ENCODE data around the gene RTN4IP1.

RTN4IP1 gene

GRCh38 chr6:106540907-106541306 is 88.4 kb downstream of the RTN4IP1 start:
- no peak for DNase-seq

GRCh38 chr6:106540432-106540831 is 88.9 kb downstream of the RTN4IP1 start:
- no peak for DNase-seq

GRCh38 chr6:106539936-106540335 is 89.4 kb downstream of the RTN4IP1 start:
- DNase-seq = no peak

- DNase-seq = no peak
Measured at GRCh38 chr6:106538145-106538544, 91.2 kb downstream of the RTN4IP1 start.

- DNase-seq = no peak
Measured at GRCh38 chr6:106537662-106538061, 91.6 kb downstream of the RTN4IP1 start.

- DNase-seq = no peak
Measured at GRCh38 chr6:106536851-106537250, 92.4 kb downstream of the RTN4IP1 start.

GRCh38 chr6:106536357-106536756 is 92.9 kb downstream of the RTN4IP1 start:
- no peak for DNase-seq

- DNase-seq = no peak
Measured at GRCh38 chr6:106535012-106535411, 94.3 kb downstream of the RTN4IP1 start.

- DNase-seq = no peak
Measured at GRCh38 chr6:106534564-106534982, 94.7 kb downstream of the RTN4IP1 start.

GRCh38 chr6:106534004-106534403 is 95.3 kb downstream of the RTN4IP1 start:
- no peak for DNase-seq

- DNase-seq = no peak
Measured at GRCh38 chr6:106533054-106533453, 96.2 kb downstream of the RTN4IP1 start.

GRCh38 chr6:106530502-106530901 is 98.8 kb downstream of the RTN4IP1 start:
- DNase-seq = no peak

- DNase-seq = no peak
Measured at GRCh38 chr6:106530026-106530425, 99.3 kb downstream of the RTN4IP1 start.

- DNase-seq = no peak
Measured at GRCh38 chr6:106529438-106529837, 99.9 kb downstream of the RTN4IP1 start.

- no peak for DNase-seq
Measured at GRCh38 chr6:106528521-106528920, 100.8 kb downstream of the RTN4IP1 start.

- DNase-seq = no peak
Measured at GRCh38 chr6:106527979-106528378, 101.3 kb downstream of the RTN4IP1 start.

- DNase-seq = no peak
Measured at GRCh38 chr6:106527117-106527516, 102.2 kb downstream of the RTN4IP1 start.

GRCh38 chr6:106525882-106526275 is 103.4 kb downstream of the RTN4IP1 start:
- DNase-seq = no peak

GRCh38 chr6:106525107-106525881 is 104.0 kb downstream of the RTN4IP1 start:
- DNase-seq = no peak

GRCh38 chr6:106522562-106523250 is 106.6 kb downstream of the RTN4IP1 start:
- DNase-seq = no peak

Data from SHP77 (cell line).